Hypothalamus (tissue), 51 donors: Measurements from ENCODE around the gene ZIC2.

ENCODE experiments used
- DNase-seq, 51 donors: peaks; one replicate each; lab custom pipeline; 2025; lab: John Stamatoyannopoulos, UW

ZIC2 gene

GRCh38 chr13:99984461-99985240 is 3.1 kb downstream of the ZIC2 start:
- DNase-seq = no peak

GRCh38 chr13:99985241-99985874 is 3.8 kb downstream of the ZIC2 start:
- DNase-seq = no peak

GRCh38 chr13:99985886-99986527 is 4.4 kb downstream of the ZIC2 start:
- DNase-seq = no peak

GRCh38 chr13:99986741-99987140 is 5.2 kb downstream of the ZIC2 start:
- no peak for DNase-seq

GRCh38 chr13:99987154-99988019 is 5.8 kb downstream of the ZIC2 start:
- DNase-seq = no peak

GRCh38 chr13:99988529-99989275 is 7.1 kb downstream of the ZIC2 start:
- DNase-seq = no peak

- DNase-seq = no peak
Measured at GRCh38 chr13:99989276-99990125, 7.9 kb downstream of the ZIC2 start.

- no peak for DNase-seq
Measured at GRCh38 chr13:99990126-99990977, 8.8 kb downstream of the ZIC2 start.

- no peak for DNase-seq
Measured at GRCh38 chr13:99991013-99991827, 9.6 kb downstream of the ZIC2 start.

GRCh38 chr13:99991828-99992775 is 10.5 kb downstream of the ZIC2 start:
- DNase-seq = no peak

GRCh38 chr13:99992949-99993351 is 11.4 kb downstream of the ZIC2 start:
- no peak for DNase-seq

- no peak for DNase-seq
Measured at GRCh38 chr13:99993660-99994637, 12.4 kb downstream of the ZIC2 start.

GRCh38 chr13:99994638-99995020 is 13.0 kb downstream of the ZIC2 start:
- no peak for DNase-seq

- DNase-seq = no peak
Measured at GRCh38 chr13:99995104-99995588, 13.6 kb downstream of the ZIC2 start.
